Activated naive CD8-positive, alpha-beta T cell treated with anti-CD3 and anti-CD28 coated beads, Interleukin-2, amount 10 ng/mL, durations not matched to agents 7 days and 5 days (primary cell): ENCODE data around the gene ELF4. TPM values are rescaled to one million over a fixed set of nuclear protein-coding genes. Genes with fewer than 3 reads are reported as not detected.
A peak's percentile ranks its signal among the peaks of the same experiment; 100 is the strongest.

Source experiments
- ATAC-seq: fragments of 150-1000 bp; cut with Tn5 transposase; one replicate; pipeline ENCODE4 v1.10.0; 2021; ENCODE audit warnings: low read depth, moderate library complexity
- POLR2A ChIA-PET: fragments of 350-600 bp; sonication (Branson Sonifier 250); formaldehyde crosslinking; loops from one replicate; lab custom pipeline; 2021; ENCODE audit warnings: antibody characterized with exemption; lab: Charles Lee
- DNase-seq: peaks from one replicate; pipeline ENCODE4 v3.0.0; 2021
- H3K27ac Mint-ChIP-seq: one replicate; pipeline ENCODE4 v1.8.0; 2022; ENCODE audit warnings: mild to moderate bottlenecking, mixed read lengths
- H3K27me3 Mint-ChIP-seq: one replicate; pipeline ENCODE4 v1.8.0; 2022; ENCODE audit warnings: mild to moderate bottlenecking, moderate library complexity, mixed read lengths
- H3K36me3 Mint-ChIP-seq: one replicate; pipeline ENCODE4 v1.8.0; 2021; ENCODE audit warnings: mild to moderate bottlenecking, mixed read lengths
- H3K4me1 Mint-ChIP-seq: one replicate; pipeline ENCODE4 v1.8.0; 2021; ENCODE audit warnings: mixed read lengths
- H3K4me3 Mint-ChIP-seq: one replicate; pipeline ENCODE4 v1.8.0; 2022; ENCODE audit warnings: mild to moderate bottlenecking, moderate library complexity, mixed read lengths
- H3K9me3 Mint-ChIP-seq: one replicate; pipeline ENCODE4 v1.8.0; 2021; ENCODE audit warnings: mixed read lengths
- total RNA-seq, 2 experiments: library from RNA; stranded (reverse); gene quantifications; one replicate each; pipeline ENCODE4 v1.2.3, GENCODE V29; 2021

The ELF4 gene
- total RNA-seq, 2 experiments from 2014 or later: 38.4 to 41.0 TPM

- peak overlapping the region; percentile 92 for H3K4me3 Mint-ChIP-seq
- DNase-seq (peak; percentile 71), ATAC-seq (peak; percentile 60)
- H3K27me3 Mint-ChIP-seq: no peaks in the 10 kb centered on the region
- POLR2A ChIA-PET: interaction anchor here (0.8 to 6.9 kb wide), 6 partner anchors 12 to 84 kb away, joined by 3 to 40 read pairs (median 6); partner anchors contain the start of genes AIFM1, ELF4 and RAB33A
- H3K9me3 Mint-ChIP-seq: no peaks in the 10 kb centered on the region
- H3K27ac Mint-ChIP-seq: peak overlapping the region; percentile 94
- peaks cover 14% of the 10 kb centered on the region for H3K36me3 Mint-ChIP-seq
- peaks cover 38% of the 10 kb centered on the region for H3K4me1 Mint-ChIP-seq
Observed at GRCh38 chrX:130086447-130087206, 23.7 kb downstream of the ELF4 start.

DNA sequence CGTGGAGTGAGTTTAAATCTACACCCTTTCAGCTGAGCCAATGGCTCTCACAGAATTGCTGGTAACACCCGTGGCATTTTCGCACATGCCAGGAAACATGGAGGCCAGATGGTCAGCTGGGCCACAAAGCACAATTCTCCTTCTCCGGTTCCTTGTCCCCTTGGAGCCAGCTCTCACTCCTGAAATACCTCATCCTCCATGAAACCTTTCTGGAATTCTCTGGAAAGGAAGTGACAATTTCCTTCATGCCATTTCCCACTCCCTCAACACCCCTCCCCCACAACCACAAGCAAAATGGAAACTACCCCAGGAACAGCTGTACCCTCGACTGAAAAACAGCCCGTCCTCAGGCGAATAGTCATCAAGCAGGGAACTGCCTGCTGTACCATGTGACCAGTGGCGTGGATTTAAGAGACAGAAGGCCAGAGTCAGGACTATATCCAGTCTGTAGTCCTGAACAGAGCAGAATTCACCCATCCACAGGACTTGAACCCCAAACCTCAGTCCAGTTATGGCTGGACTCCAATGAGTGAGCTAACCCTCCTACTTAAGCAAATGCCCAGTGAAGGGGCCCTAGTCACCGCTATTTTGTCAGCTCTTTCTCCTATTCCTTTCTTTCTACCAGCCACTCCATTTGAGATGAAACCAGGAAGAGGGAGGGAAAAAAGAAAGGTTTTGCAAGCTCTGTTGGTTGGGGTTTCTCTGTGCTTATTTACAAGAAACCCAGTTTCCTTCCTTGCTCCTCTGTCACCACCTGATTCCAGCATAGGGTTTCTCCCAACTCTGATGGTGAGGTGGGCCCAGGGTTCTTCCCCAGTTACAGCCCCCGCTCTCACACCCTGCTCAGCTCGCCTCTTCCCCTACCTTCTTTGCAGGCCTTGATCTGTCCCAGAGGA, 24.5 kb downstream of the ELF4 start:
- Mint-ChIP-seq H3K36me3 (peaks cover 16% of the 10 kb centered on the region), H3K9me3 (no peaks in the 10 kb centered on the region), H3K27ac (peak overlapping the region; percentile 94), H3K4me1 (peaks cover 40% of the 10 kb centered on the region), H3K4me3 (peak overlapping the region; percentile 92), H3K27me3 (no peaks in the 10 kb centered on the region)
- ATAC-seq: no peak
- DNase-seq: no peak
- POLR2A ChIA-PET: interaction anchor here (0.7 to 6.9 kb wide), 6 partner anchors 23 to 1727 kb away, joined by 3 to 40 read pairs (median 4); partner anchors contain the start of genes AIFM1, ELF4 and RAB33A

GRCh38 chrX:130084631-130085237, 25.6 kb downstream of the ELF4 start:
- peaks cover 15% of the 10 kb centered on the region for H3K36me3 Mint-ChIP-seq
- ATAC-seq (no peak), DNase-seq (peak; percentile 46)
- peak overlapping the region; percentile 94 for H3K27ac Mint-ChIP-seq
- H3K4me1 Mint-ChIP-seq: peaks cover 42% of the 10 kb centered on the region
- H3K9me3 Mint-ChIP-seq: no peaks in the 10 kb centered on the region
- peak overlapping the region; percentile 92 for H3K4me3 Mint-ChIP-seq
- H3K27me3 Mint-ChIP-seq: no peaks in the 10 kb centered on the region
- POLR2A ChIA-PET: interaction anchor here (0.7 to 6.9 kb wide), 8 partner anchors 10 to 102 kb away, joined by 3 to 40 read pairs (median 4); partner anchors contain the start of genes ELF4 and RAB33A

DNA sequence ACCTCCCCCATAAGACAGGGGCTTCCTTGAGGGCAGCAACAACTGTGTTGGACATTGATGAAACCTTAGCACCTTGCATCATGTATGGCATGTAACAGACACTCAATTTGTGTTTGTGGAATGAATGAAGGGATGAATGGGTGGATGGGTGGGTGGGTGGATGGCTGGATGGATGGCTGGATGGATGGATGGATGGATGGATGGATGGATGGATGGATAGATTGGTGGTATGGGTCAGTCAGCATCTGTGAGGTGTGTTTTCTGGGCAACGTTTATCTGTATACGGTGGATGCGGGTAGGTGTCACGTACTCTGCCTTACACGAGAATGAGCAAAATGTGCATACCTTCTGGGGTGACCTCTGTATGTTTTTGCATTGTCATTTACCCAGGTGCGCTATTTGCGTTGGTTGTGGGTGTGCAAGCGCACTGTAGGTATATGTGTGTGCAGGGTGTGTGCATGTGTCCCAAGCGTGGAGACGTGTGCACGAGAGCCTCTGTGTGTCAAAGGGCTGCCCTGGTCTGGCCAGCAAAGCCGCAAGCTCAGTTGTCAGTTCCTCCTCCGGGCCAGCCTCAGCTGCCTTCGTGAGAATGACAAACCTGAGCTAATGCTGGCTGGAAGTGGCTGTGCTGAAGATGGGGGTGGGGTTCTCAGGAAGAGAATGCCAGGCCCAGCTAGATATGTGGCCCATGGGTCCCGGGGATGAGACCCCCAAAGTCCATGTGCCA, 26.5 kb downstream of the ELF4 start:
- POLR2A ChIA-PET: interaction anchor here (1.1 to 6.9 kb wide), 4 partner anchors 11 to 87 kb away, joined by 3 to 40 read pairs (median 6); partner anchors contain the start of gene RAB33A
- Mint-ChIP-seq H3K36me3 (peaks cover 17% of the 10 kb centered on the region), H3K4me1 (peaks cover 42% of the 10 kb centered on the region), H3K9me3 (no peaks in the 10 kb centered on the region), H3K27ac (peak overlapping the region; percentile 94), H3K4me3 (peak overlapping the region; percentile 92), H3K27me3 (no peaks in the 10 kb centered on the region)
- DNase-seq: peak; percentile 44
- no peak for ATAC-seq

DNA sequence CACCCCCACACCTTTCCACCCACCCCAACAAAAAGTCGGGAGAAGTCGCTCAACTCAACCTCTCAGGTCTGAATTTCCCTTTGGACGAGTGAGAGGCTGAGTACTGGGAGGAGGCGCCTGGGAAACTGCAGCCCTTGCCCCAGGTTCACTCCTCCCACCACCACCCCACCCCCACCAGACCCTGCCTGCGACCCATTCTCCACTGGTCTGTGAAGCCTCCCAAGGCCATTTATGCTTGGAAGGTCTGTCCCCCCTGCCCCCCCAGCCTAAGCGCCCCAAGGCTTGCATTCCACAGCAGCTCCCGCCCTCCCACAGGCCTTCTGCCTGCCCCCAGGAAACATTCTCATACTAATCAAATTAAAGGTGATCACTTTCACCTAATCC, 27.2 kb downstream of the ELF4 start:
- ATAC-seq (no peak), DNase-seq (no peak)
- POLR2A ChIA-PET: interaction anchor here (0.6 to 6.9 kb wide), 3 partner anchors 37 to 106 kb away, joined by 3 to 40 read pairs (median 27); partner anchors contain the start of gene RAB33A
- Mint-ChIP-seq H3K27ac (peak overlapping the region; percentile 94), H3K4me1 (peaks cover 41% of the 10 kb centered on the region), H3K4me3 (peak overlapping the region; percentile 92), H3K9me3 (no peaks in the 10 kb centered on the region), H3K27me3 (no peaks in the 10 kb centered on the region), H3K36me3 (peaks cover 18% of the 10 kb centered on the region)

DNA sequence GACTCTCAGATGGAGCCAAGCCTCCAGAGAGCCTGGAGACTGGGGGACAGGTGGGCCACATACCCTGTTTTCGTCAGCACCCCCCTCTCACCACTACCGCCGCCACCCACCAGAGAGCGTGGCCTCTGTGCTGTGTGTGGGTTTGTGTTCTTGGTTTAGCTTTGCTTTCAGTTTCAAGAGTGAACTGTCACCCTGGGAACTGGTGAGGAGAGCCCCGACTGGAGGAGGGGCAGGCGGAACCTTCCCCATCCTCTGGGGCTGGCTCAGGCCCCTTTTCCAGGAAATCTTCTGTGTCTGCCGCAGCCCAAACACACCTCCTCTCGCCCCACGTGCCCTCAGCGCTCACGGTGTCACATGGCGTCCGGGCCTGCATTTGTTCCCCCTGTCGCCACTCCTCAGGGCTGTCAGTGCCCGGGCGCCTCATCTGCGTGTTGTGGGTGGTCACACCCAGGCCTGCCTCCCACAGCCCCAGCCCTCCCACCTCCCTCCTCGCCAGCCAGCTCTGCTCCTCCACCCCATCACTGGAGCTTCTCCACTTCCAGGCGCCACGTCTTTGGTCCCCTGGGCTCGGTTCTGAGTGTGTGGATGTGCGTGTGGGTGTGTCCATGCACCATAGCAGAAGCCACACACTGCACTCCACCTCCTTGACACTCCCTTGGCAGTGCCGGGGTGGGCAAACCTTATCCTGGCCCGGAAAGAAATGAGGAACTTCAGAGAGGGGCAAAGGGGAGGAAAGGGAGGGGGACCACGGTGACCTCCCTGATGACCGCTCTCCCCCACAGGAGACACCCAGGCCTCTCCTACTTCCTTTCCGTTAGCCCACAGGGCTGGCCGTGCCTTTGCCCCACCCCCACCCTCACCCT, 27.8 kb downstream of the ELF4 start:
- Mint-ChIP-seq H3K4me1 (peaks cover 37% of the 10 kb centered on the region), H3K9me3 (no peaks in the 10 kb centered on the region), H3K27ac (peak overlapping the region; percentile 94), H3K36me3 (peaks cover 15% of the 10 kb centered on the region), H3K27me3 (no peaks in the 10 kb centered on the region), H3K4me3 (peak overlapping the region; percentile 64)
- ATAC-seq (peak; percentile 64), DNase-seq (peak; percentile 77)
- POLR2A ChIA-PET: interaction anchor here (0.5 to 6.9 kb wide), 9 partner anchors 10 to 107 kb away, joined by 3 to 40 read pairs (median 6); partner anchors contain the start of genes AIFM1 and RAB33A

DNA sequence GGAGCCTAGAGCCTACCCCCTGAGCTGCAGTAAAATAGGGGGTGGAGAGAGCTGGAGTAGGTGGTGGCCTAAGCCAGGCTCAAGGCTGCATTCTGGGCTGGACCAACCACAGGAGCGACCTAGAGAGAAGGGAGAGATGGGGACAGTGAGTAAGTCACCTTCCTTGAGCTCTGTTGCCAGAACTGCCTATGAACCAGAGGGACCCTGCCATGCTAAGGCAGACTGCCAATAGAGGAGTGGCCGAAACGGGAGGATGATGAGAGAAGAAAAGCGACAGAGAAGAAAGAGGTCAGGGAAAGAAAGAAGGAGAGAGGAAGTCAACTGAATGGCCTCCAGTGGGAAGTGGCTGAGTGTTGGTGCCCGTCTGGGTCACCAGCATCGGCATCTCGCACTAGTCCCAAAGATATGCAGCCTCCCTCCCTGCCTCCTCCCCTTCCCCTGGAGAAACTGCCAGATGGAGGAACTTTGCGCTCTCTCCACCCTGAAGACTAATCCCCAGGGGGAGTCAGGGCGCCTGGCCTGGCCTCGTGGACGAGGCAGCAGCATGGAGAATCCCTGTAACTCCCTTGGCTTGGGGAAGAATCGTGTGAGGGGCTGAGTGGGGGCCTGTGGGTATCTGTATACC, 28.8 kb downstream of the ELF4 start:
- H3K27me3 Mint-ChIP-seq: no peaks in the 10 kb centered on the region
- H3K27ac Mint-ChIP-seq: peak overlapping the region; percentile 94
- H3K4me1 Mint-ChIP-seq: peaks cover 36% of the 10 kb centered on the region
- ATAC-seq (no peak), DNase-seq (no peak)
- peak overlapping the region; percentile 64 for H3K4me3 Mint-ChIP-seq
- POLR2A ChIA-PET: interaction anchor here (0.5 to 6.9 kb wide), 9 partner anchors 11 to 166 kb away, joined by 3 to 40 read pairs (median 6); partner anchors contain the start of genes AIFM1 and RAB33A
- no peaks in the 10 kb centered on the region for H3K9me3 Mint-ChIP-seq
- H3K36me3 Mint-ChIP-seq: peaks cover 15% of the 10 kb centered on the region

- no peaks in the 10 kb centered on the region for H3K27me3 Mint-ChIP-seq
- no peak for ATAC-seq
- peak overlapping the region; percentile 81 for H3K27ac Mint-ChIP-seq
- H3K4me3 Mint-ChIP-seq: peak overlapping the region; percentile 64
- peaks cover 14% of the 10 kb centered on the region for H3K36me3 Mint-ChIP-seq
- H3K9me3 Mint-ChIP-seq: no peaks in the 10 kb centered on the region
- POLR2A ChIA-PET: interaction anchor here (1.4 to 6.9 kb wide), 4 partner anchors 11 to 90 kb away, joined by 3 to 40 read pairs (median 16); partner anchors contain the start of gene RAB33A
- peaks cover 32% of the 10 kb centered on the region for H3K4me1 Mint-ChIP-seq
- DNase-seq: no peak
Observed at GRCh38 chrX:130080791-130081367, 29.4 kb downstream of the ELF4 start.

- no peaks in the 10 kb centered on the region for H3K9me3 Mint-ChIP-seq
- H3K4me1 Mint-ChIP-seq: peaks cover 29% of the 10 kb centered on the region
- ATAC-seq (no peak), DNase-seq (no peak)
- H3K27me3 Mint-ChIP-seq: no peaks in the 10 kb centered on the region
- peaks cover 11% of the 10 kb centered on the region for H3K36me3 Mint-ChIP-seq
- POLR2A ChIA-PET: interaction anchor here (1.1 to 6.9 kb wide), 4 partner anchors 12 to 91 kb away, joined by 3 to 40 read pairs (median 16); partner anchors contain the start of gene RAB33A
- H3K4me3 Mint-ChIP-seq: peak overlapping the region; percentile 13
- peak overlapping the region; percentile 16 for H3K27ac Mint-ChIP-seq
Observed at GRCh38 chrX:130079824-130080406, 30.4 kb downstream of the ELF4 start.

DNA sequence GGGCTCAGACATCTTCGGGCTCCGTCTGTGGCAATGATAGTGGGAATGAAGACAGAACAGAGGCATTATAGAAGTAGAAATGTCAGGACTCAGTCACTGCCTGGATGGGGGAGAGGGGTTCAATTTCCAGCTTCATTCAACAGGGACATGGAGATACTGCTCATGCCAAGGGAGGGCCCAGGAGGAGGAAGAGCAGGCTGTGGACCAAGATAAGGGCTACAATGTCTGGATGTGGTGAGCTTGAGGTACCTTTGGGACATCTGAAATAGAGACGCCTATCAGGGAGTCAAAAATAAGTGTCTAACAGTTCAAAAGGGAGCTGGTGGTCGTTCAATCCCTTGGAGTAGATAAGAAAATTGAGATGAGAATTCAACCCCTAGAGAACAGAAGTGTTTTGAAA, 34.5 kb downstream of the ELF4 start:
- peaks cover 9% of the 10 kb centered on the region for H3K36me3 Mint-ChIP-seq
- no peaks in the 10 kb centered on the region for H3K9me3 Mint-ChIP-seq
- H3K27ac Mint-ChIP-seq: peak overlapping the region; percentile 12
- H3K4me3 Mint-ChIP-seq: no peak overlapping the region
- no peak for DNase-seq
- H3K4me1 Mint-ChIP-seq: peaks cover 9% of the 10 kb centered on the region
- ATAC-seq: no peak
- no peaks in the 10 kb centered on the region for H3K27me3 Mint-ChIP-seq
- POLR2A ChIA-PET: no interaction called here
